H1 (cell line): ENCODE results near the gene PCAT7. TPM values are rescaled to one million over a fixed set of nuclear protein-coding genes. Genes with fewer than 3 reads are reported as not detected.

Source experiments
- E2F6 ChIP-seq: IDR thresholded peaks from 2 replicates; pipeline ENCODE4 v1.6.1; 2012; ENCODE audit warnings: inconsistent platforms
- RAD21 ChIP-seq, 2 experiments: IDR thresholded peaks in 1 of 2; conservative IDR thresholded peaks in 1 of 2; 2 replicates each; pipeline ENCODE4 v1.6.1; 2011; ENCODE audit warnings: low read depth in 2 of 2, low read length in 2 of 2, improper control_type of control experiment in 1 of 2, inconsistent platforms in 1 of 2, mild to moderate bottlenecking in 1 of 2, moderate library complexity in 1 of 2
- RXRA ChIP-seq: IDR thresholded peaks from 2 replicates; pipeline ENCODE4 v1.6.1; 2011; ENCODE audit warnings: low read depth, mild to moderate bottlenecking, low read length, moderate library complexity; ENCODE audit not compliant: insufficient read depth
- SP2 ChIP-seq: IDR thresholded peaks from 2 replicates; pipeline ENCODE4 v1.6.1; 2012; ENCODE audit warnings: mild to moderate bottlenecking, low read length, inconsistent platforms
- TCF12 ChIP-seq: IDR thresholded peaks from 2 replicates; pipeline ENCODE4 v1.6.1; 2011; ENCODE audit warnings: low read depth, mild to moderate bottlenecking, low read length
- TEAD4 ChIP-seq: IDR thresholded peaks from 2 replicates; pipeline ENCODE4 v1.6.1; 2012; ENCODE audit warnings: low read depth, low read length, inconsistent platforms, mixed read lengths
- polyA plus RNA-seq, 7 experiments: library from polyadenylated mRNA; depleted of rRNA in 3 of 7; stranded (reverse) in 5 of 7; unstranded in 2 of 7; fragments of >200 nt in 5 of 7; fragments of 200-250 nt in 2 of 7; gene quantifications; 1 replicate in 5 of 7; 2 replicates in 1 of 7; 4 replicates in 1 of 7; pipeline versions ENCODE4 v1.2.1 to v1.2.3, GENCODE V29; 2011 to 2013; ENCODE audit warnings: missing spikeins in 2 of 7, mixed read lengths in 2 of 7
- total RNA-seq: library from RNA; stranded (reverse); fragmentation: NEBNext Ultra II Directional; extraction: Animal tissue kit (Norgen Biotek cat#: 25700); gene quantifications from 2 replicates; pipeline ENCODE4 v1.2.1, GENCODE V29; 2021

Gene PCAT7
- total and polyA plus RNA-seq, 2 of the 8 experiments (the other 6 are each of a cell fraction or from before 2014, with no cell fraction given): 3.2 to 4.1 TPM

- no peak for TF ChIP-seq RXRA
- no peak for TF ChIP-seq TEAD4
- no peak for TF ChIP-seq SP2
- TF ChIP-seq E2F6: no peak
- TF ChIP-seq RAD21 (IDR thresholded peaks at IDR 0.05 in 1 of 2, conservative IDR thresholded peaks at IDR 0.05 in 1 of 2; ENCODE audit: low read depth in 2 of 2, low read length in 2 of 2): no peak
- no peak for TF ChIP-seq TCF12
Measured at GRCh38 chr9:94514722-94515121, 40.2 kb upstream of the PCAT7 start (continued).
